Superior temporal gyrus (tissue), 1 donor: Measurements from ENCODE around the gene AMER1.
"Not testable (repeated sequence)": the region's sequence is repeated elsewhere in the genome, so short reads cannot be mapped to it uniquely, and the experiment has no call there.

Source experiments
- DNase-seq: peaks from one replicate; pipeline ENCODE4 v3.0.0-alpha.2; 2016; ENCODE audit errors: extremely low spot score

The AMER1 gene

DNA sequence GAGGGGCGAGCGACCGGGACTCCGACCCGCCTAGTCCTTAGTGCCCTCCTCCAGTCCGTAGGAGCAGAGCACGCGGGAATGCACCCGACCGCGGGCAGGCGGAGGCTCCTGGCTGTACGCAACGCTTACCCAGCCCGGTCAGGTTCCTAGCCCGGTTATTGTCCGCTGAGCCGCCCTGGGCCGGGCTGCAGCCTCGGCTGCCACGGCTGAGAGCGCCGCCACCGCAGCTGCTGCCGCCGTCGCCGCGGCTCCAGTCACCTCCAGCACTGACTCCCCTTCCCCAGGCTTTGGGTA, at the start of gene AMER1:
Gene AMER1, minus strand, starts transcription at position 268 of the 294 bp plus-strand sequence. CDS start 12,422 bp downstream, outside the sequence.
- DNase-seq = no peak

GRCh38 chrX:64230123-64230970, 24.8 kb upstream of the AMER1 start, which contains the start of gene ASB12:
Gene ASB12 (minus strand): TSS chrX:64230607. CDS start chrX:64225650, 4,957 bp downstream.
- DNase-seq = no peak

DNA sequence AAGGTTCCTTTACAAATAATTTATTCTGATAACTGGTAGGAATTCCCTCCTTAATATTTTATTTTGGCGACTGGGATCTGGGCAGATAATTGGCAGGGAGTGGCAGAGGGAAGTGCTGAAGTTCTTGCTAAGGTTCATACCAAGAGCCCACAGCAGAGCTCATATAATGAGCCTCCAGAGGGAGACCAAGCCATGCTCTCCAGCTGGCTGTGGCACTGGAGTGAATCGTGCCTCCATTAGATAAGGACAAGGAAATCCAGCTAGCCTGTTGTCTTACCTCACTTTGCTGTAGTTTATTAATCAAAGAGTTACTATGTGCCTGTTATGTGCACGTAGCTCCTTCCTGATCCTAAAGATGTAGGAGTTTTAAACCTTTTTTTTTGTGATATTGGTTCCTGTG, 23.6 kb upstream of the AMER1 start:
- DNase-seq = no peak

GRCh38 chrX:64218023-64218422, 12.5 kb upstream of the AMER1 start:
- DNase-seq = no peak

DNA sequence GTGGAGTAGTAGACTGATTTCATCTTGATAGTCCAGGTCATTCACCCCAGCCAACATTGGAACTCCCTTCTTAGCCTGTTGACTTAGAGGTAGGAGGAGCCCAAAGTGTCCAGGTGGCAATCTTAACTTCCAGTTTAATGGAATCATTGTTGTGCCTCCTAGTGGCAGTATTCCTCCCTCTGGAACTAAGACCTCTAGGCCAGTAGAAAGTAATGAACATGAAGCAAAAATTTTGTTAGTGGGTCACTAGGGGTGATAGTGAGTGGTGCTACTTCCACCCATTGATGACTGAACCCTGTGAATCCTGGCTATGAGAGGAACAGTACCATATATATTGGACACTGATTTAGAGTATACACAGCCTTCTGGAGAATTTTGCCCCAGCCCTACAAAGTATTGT, 8.5 kb upstream of the AMER1 start:
- not testable (repeated sequence) for DNase-seq

GRCh38 chrX:64206556-64207162, 1.2 kb upstream of the AMER1 start:
- no peak for DNase-seq

GRCh38 chrX:64205735-64206501, 410 bp upstream of the AMER1 start:
- peak; percentile 92 for DNase-seq

DNA sequence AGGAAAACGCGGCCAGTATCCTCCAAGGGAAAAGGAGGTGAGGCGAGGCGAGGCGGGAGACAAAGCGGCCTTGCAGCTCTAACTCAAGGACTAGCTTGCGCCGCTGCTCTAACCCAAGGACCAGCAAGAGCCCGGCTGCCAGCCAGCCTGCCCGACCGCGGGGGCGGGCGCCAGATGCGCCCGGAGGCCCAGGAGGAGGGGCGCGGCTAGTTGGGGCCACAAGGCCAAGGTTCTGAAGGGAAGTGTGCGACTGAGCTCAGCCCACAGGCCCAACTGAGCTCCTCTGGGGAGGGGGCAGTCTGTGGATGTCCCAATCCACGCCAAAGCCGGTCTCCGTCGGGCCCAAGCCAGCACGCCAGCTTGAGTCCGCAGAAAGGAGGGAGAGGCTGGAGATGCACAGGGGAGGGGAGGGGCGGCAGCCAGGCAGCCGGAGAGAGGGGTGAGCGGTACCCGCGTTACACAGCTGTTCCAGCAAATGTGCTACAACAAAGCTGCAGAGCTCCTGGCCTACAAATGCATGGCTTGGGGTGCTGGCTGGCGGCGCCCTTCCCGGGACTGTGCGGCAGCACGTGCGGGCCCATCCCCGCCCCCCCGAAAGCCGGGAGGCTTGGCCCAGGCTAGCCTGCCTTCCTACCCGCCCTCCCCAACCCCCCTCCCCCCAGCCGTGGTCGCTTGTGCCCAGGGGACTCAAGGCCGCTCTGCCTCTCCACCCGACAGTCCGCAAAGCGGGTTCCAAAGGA, 637 bp downstream of the AMER1 start:
- DNase-seq = peak; percentile 29

- peak; percentile 5 for DNase-seq
Observed at GRCh38 chrX:64204252-64204651, 1.3 kb downstream of the AMER1 start.

- no peak for DNase-seq
Observed at GRCh38 chrX:64202808-64203325, 2.6 kb downstream of the AMER1 start.

- no peak for DNase-seq
Observed at GRCh38 chrX:64198036-64198435, 7.5 kb downstream of the AMER1 start.

GRCh38 chrX:64196606-64197005, 8.9 kb downstream of the AMER1 start:
- DNase-seq = no peak

DNA sequence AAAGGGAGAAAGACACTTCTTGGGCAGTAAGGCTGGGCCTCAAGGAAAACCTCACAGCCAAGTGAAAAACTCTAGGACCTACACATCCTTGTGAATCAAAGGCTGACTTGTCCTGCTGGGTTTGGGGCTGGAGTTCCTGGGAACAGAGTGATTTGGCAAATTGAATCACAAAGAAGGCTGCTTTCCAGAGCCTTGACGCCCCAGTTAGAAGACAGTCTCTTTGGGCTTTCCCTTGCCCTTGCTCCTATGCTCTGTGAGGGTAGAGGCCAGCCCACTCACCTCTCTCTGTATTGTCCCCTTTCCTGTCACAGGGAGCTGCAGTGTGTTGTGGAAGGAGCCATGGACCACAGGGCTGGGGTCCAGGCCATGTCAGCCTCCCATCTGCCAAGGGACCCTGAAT, 9.6 kb downstream of the AMER1 start:
- no peak for DNase-seq

- no peak for DNase-seq
Observed at GRCh38 chrX:64192673-64193072, 12.8 kb downstream of the AMER1 start.

- no peak for DNase-seq
Observed at GRCh38 chrX:64192040-64192439, 13.5 kb downstream of the AMER1 start.

DNA sequence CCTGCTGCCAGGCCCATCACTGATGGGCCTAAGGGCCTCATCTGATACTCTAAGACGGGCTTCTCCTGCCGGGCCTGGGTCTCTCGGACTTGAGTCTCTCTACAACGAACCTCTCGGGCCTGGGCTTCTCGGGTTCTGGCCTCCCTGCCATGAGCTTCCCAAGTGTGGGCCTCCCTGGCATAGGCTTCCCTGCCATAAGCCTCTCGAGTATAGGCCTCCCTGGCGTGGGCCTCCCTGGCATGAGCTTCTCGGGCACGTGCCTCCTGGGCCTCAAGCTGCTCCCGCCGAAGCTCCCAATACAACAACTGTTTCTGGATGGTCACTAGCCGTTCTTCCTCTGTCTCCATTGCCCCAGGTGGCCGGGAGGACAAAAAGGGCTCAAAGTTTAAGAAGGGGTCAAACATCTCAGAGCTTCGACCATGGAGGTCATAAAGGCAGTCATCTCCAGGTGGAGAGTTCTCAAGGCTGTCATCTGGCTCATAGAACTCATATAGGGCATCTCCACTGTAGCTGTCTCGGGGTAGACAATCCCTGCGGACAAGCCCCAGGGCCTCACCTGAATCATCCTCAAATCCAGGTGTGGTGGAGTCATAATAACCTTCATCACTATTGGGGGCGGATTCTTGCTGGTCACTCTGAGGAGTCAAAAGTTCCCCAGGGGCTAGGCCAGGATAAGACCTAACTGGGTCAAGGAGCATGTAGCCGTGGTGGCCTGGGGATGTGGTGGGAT, 14.1 kb downstream of the AMER1 start:
- no peak for DNase-seq

GRCh38 chrX:64190136-64190740, 15.3 kb downstream of the AMER1 start:
- DNase-seq = no peak

DNA sequence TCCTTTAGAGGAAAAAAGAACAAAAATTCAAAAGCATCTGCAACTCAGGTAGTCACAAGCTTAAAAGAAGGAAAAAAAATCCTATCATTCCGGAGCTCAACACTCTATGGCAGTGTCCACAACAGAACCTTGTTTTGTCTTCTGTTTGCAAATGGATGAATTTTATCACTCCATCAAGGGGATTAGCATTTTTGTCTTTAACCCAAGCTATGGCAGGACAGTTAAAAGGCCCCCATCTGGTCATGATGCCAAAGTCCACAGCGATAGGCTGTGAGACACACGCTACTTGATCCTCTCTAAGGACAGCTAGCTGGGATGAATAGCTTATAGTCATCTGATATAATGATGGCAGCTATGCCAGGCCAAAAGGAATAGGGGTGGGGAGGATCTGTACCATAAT, 16.6 kb downstream of the AMER1 start:
- DNase-seq = no peak

DNA sequence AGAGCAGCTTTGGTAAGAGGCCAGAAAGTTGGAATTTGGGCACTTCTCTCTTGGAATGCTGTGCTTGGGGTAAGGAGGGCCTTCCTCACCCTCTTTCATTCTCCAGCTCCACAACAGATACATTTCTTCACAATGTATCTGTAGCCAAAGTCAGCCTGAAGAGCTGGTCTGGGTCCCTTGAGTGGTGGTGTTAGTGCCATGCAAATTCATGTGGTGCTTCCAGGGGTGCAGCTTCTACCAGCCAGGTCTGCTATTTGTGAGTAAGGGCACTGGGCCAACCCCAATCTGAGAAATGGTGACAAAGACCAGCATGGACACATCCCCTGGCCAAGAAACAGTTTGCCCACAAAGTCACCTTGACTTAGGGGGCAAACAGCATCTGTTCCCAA, 17.8 kb downstream of the AMER1 start:
- DNase-seq = no peak

GRCh38 chrX:64186974-64187761, 18.3 kb downstream of the AMER1 start:
- DNase-seq = no peak
